GM18505 (cell line): ENCODE results near the gene ZNRF3.
"Not testable (repeated sequence)": the region's sequence is repeated elsewhere in the genome, so short reads cannot be mapped to it uniquely, and the experiment has no call there.

Experiments
- ATAC-seq: cut with Tn5 transposase; IDR thresholded peaks from one replicate; pipeline ENCODE4 v1.9.1; 2021; ENCODE audit not compliant: unreplicated experiment
- POLR2A ChIP-seq: IDR thresholded peaks from 4 replicates; pipeline ENCODE4 v1.6.1; 2011; ENCODE audit warnings: borderline replicate concordance; ENCODE audit not compliant: insufficient read depth, insufficient read length; ENCODE audit errors: extremely low read depth

Gene ZNRF3

GRCh38 chr22:29022101-29022817 lies 138.9 kb downstream of the ZNRF3 start:
- ATAC-seq, result no peak
- no peak for TF ChIP-seq POLR2A

GRCh38 chr22:29023172-29023796 lies 139.9 kb downstream of the ZNRF3 start:
- ATAC-seq, result no peak
- TF ChIP-seq POLR2A, result no peak

GRCh38 chr22:29026579-29026978 lies 143.2 kb downstream of the ZNRF3 start:
- no peak for TF ChIP-seq POLR2A
- ATAC-seq, result no peak

- no peak for ATAC-seq
- no peak for TF ChIP-seq POLR2A
Measured at GRCh38 chr22:29028468-29028867, 145.1 kb downstream of the ZNRF3 start.

GRCh38 chr22:29029202-29030000 lies 146.0 kb downstream of the ZNRF3 start:
- TF ChIP-seq POLR2A, result no peak
- ATAC-seq, result no peak

GRCh38 chr22:29030016-29030617 lies 146.7 kb downstream of the ZNRF3 start:
- ATAC-seq, result no peak

GRCh38 chr22:29030618-29031226 lies 147.3 kb downstream of the ZNRF3 start:
- no peak for ATAC-seq
- no peak for TF ChIP-seq POLR2A

More at GRCh38 chr22:29030016-29030617, 146.7 kb downstream of the ZNRF3 start:
- TF ChIP-seq POLR2A, result no peak

- TF ChIP-seq POLR2A, result no peak
- no peak for ATAC-seq
Measured at GRCh38 chr22:29031227-29032011, 148.0 kb downstream of the ZNRF3 start.

GRCh38 chr22:29032014-29032475 lies 148.7 kb downstream of the ZNRF3 start:
- TF ChIP-seq POLR2A, result no peak
- no peak for ATAC-seq

GRCh38 chr22:29032584-29032983 lies 149.2 kb downstream of the ZNRF3 start:
- no peak for TF ChIP-seq POLR2A
- no peak for ATAC-seq

- no peak for ATAC-seq
- no peak for TF ChIP-seq POLR2A
Measured at GRCh38 chr22:29037340-29037932, 154.1 kb downstream of the ZNRF3 start.

- no peak for ATAC-seq
- TF ChIP-seq POLR2A, result no peak
Measured at GRCh38 chr22:29039148-29039547, 155.8 kb downstream of the ZNRF3 start.

- not testable (repeated sequence) for ATAC-seq
Measured at GRCh38 chr22:29039684-29040083, 156.3 kb downstream of the ZNRF3 start.
